SK-N-SH (cell line): ENCODE results near the gene CDC42EP3.

ENCODE experiments used
- CHD2 ChIP-seq: fragments of 150-350 bp; IDR thresholded peaks from 2 replicates; pipeline ENCODE4 v1.6.1; 2018; ENCODE audit warnings: low read length; ENCODE audit not compliant: partially characterized antibody
- CTCF ChIP-seq: fragments of 200-600 bp; sonication (generic); IDR thresholded peaks from 2 replicates; pipeline ENCODE4 v1.6.1; 2017; ENCODE audit warnings: antibody characterized with exemption, mild to moderate bottlenecking, moderate library complexity
- EZH2phosphoT487 ChIP-seq: fragments of 200-600 bp; sonication (generic); IDR thresholded peaks from 2 replicates; pipeline ENCODE4 v1.6.1; 2017; ENCODE audit warnings: low read depth, mixed run types, mild to moderate bottlenecking, antibody characterized with exemption, moderate library complexity, borderline replicate concordance
- GATA2 ChIP-seq: sonication (generic); formaldehyde crosslinking; IDR thresholded peaks from 2 replicates; pipeline ENCODE4 v1.5.0; 2020; ENCODE audit warnings: mild to moderate bottlenecking, missing genetic modification reagents
- MAX ChIP-seq: IDR thresholded peaks from 2 replicates; pipeline ENCODE4 v1.4.0; 2012; ENCODE audit warnings: low read depth
- MXI1 ChIP-seq: IDR thresholded peaks from 2 replicates; pipeline ENCODE4 v1.6.1; 2012; ENCODE audit warnings: mild to moderate bottlenecking, low read depth, low read length, improper control_type of control experiment
- NRF1 ChIP-seq: IDR thresholded peaks from 2 replicates; pipeline ENCODE4 v1.6.1; 2012; ENCODE audit warnings: low read depth, mild to moderate bottlenecking, low read length
- POLR2AphosphoS5 ChIP-seq: IDR thresholded peaks from 2 replicates; pipeline ENCODE4 v1.6.1; 2012; ENCODE audit warnings: low read depth, low read length
- RAD21 ChIP-seq: IDR thresholded peaks from 2 replicates; pipeline ENCODE4 v1.6.1; 2012; ENCODE audit warnings: mild to moderate bottlenecking, low read length
- TAF1 ChIP-seq: IDR thresholded peaks from 2 replicates; pipeline ENCODE4 v1.6.1; 2012; ENCODE audit warnings: low read depth, mild to moderate bottlenecking, low read length, moderate library complexity, borderline replicate concordance
- TF ChIP-seq, protein P1 (sequence below): IDR thresholded peaks from 2 replicates; pipeline ENCODE4; 2012

DNA sequence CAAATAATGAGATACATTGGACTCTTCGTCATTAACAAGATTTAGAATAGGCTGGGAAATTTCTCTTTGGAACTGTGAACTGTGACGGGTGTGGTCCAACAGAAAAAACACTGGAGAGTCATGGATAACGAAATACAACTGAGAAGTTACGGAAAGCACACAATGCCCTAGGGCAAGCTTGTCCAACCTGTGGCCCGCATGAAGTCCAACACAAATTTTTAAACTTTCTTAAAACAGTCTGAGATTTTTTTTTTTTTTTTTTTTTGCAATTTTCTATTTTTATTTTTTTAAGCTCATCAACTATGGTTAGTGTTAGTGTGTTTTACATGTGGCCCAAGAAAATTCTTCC lies 27.7 kb downstream of the CDC42EP3 start:
- TF ChIP-seq CTCF, result no peak
- TF ChIP-seq GATA2 (CRISPR knock-in tag), result no peak
- 0 out of 2 replicates have a peak, but pooled peaks have one; percentile 1 for TF ChIP-seq POLR2AphosphoS5
- no peak for TF ChIP-seq CHD2
- no peak for TF ChIP-seq MXI1
- TF ChIP-seq MAX, result no peak
- TF ChIP-seq NRF1, result no peak
- TF ChIP-seq RAD21, result no peak
- TF ChIP-seq EZH2phosphoT487, result no peak
- no peak for TF ChIP-seq TAF1
- TF ChIP-seq, protein P1, sequence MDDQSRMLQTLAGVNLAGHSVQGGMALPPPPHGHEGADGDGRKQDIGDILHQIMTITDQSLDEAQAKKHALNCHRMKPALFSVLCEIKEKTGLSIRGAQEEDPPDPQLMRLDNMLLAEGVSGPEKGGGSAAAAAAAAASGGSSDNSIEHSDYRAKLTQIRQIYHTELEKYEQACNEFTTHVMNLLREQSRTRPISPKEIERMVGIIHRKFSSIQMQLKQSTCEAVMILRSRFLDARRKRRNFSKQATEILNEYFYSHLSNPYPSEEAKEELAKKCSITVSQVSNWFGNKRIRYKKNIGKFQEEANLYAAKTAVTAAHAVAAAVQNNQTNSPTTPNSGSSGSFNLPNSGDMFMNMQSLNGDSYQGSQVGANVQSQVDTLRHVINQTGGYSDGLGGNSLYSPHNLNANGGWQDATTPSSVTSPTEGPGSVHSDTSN, result no peak
